ENCODE data around the gene RINT1. TPM values are rescaled to one million over a fixed set of nuclear protein-coding genes. Genes with fewer than 3 reads are reported as not detected.

Gene RINT1
- polyA plus RNA-seq, 6 donors from 2014 or later: 9.0 to 35.4 (median 14.9) TPM

- Mint-ChIP-seq H3K4me3 (no peak overlapping the region), H3K27me3 (no peaks in the 10 kb centered on the region), H3K36me3 (peaks cover 5 to 8% of the 10 kb centered on the region in 2 donors), H3K27ac (no peak overlapping the region), H3K9me3 (no peaks in the 10 kb centered on the region), H3K4me1 (no peaks in the 10 kb centered on the region)
- ATAC-seq (ENCODE audit: low read depth in 2 of 2) (no peak), DNase-seq (no peak)
These were observed 35.8 kb downstream of the RINT1 start for GRCh38 chr7:105567821-105568220.

- no peaks in the 10 kb centered on the region for H3K4me1 Mint-ChIP-seq
- H3K9me3 Mint-ChIP-seq: peaks cover 0 to 3% (median 0%) of the 10 kb centered on the region in 7 donors
- DNase-seq (no peak), ATAC-seq (ENCODE audit: low read depth in 2 of 2) (no peak)
- H3K27me3 Mint-ChIP-seq: no peaks in the 10 kb centered on the region
- H3K4me3 Mint-ChIP-seq: no peak overlapping the region
- H3K36me3 Mint-ChIP-seq: no peaks in the 10 kb centered on the region
- H3K27ac Mint-ChIP-seq: peak overlapping the region in 1 of 6 donors; percentile 10
These were observed 39.9 kb downstream of the RINT1 start for GRCh38 chr7:105571891-105572290.

DNA sequence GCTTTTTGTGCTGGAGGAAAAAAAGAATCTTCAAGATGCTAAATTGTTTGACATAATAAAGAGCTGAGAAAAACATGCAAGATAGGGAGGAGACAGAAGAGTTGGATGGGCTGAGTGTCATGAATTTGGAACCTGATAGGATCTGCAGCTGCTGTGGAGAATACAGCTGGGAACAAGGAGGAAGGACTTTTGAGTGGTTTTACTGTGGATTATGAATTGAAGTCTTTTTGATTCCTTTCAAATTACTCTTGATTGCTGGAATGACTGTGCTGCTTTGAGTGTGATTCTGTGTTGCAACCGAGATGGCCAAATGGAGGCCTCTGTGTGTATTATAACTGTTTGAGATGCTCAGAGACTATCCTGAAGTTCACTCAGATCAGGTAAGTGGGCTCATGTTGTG is 45.2 kb downstream of the RINT1 start:
- Mint-ChIP-seq H3K27me3 (peaks cover 2 to 11% (median 4%) of the 10 kb centered on the region in 3 donors), H3K4me3 (no peak overlapping the region), H3K4me1 (peaks cover 7 to 9% (median 8%) of the 10 kb centered on the region in 3 donors), H3K27ac (no peak overlapping the region), H3K9me3 (peaks cover 0 to 3% (median 0%) of the 10 kb centered on the region in 7 donors), H3K36me3 (peaks cover 0 to 3% of the 10 kb centered on the region in 2 donors)
- DNase-seq (no peak), ATAC-seq (ENCODE audit: low read depth in 2 of 2) (no peak)

GRCh38 chr7:105578496-105578895 is 46.5 kb downstream of the RINT1 start:
- no peak overlapping the region for H3K4me3 Mint-ChIP-seq
- no peak for ATAC-seq (ENCODE audit: low read depth in 2 of 2)

GRCh38 chr7:105580022-105580740 is 48.2 kb downstream of the RINT1 start:
- no peak overlapping the region for H3K27ac Mint-ChIP-seq
- peaks cover 0 to 16% of the 10 kb centered on the region in 2 donors for H3K36me3 Mint-ChIP-seq

More at GRCh38 chr7:105578496-105578895, 46.5 kb downstream of the RINT1 start:
- H3K36me3 Mint-ChIP-seq: peaks cover 0 to 8% of the 10 kb centered on the region in 2 donors
- no peak overlapping the region for H3K27ac Mint-ChIP-seq
- peaks cover 8 to 20% (median 10%) of the 10 kb centered on the region in 3 donors for H3K27me3 Mint-ChIP-seq
- no peak for DNase-seq
- peaks cover 7 to 9% (median 8%) of the 10 kb centered on the region in 3 donors for H3K4me1 Mint-ChIP-seq
- peaks cover 0 to 5% (median 0%) of the 10 kb centered on the region in 7 donors for H3K9me3 Mint-ChIP-seq

DNA sequence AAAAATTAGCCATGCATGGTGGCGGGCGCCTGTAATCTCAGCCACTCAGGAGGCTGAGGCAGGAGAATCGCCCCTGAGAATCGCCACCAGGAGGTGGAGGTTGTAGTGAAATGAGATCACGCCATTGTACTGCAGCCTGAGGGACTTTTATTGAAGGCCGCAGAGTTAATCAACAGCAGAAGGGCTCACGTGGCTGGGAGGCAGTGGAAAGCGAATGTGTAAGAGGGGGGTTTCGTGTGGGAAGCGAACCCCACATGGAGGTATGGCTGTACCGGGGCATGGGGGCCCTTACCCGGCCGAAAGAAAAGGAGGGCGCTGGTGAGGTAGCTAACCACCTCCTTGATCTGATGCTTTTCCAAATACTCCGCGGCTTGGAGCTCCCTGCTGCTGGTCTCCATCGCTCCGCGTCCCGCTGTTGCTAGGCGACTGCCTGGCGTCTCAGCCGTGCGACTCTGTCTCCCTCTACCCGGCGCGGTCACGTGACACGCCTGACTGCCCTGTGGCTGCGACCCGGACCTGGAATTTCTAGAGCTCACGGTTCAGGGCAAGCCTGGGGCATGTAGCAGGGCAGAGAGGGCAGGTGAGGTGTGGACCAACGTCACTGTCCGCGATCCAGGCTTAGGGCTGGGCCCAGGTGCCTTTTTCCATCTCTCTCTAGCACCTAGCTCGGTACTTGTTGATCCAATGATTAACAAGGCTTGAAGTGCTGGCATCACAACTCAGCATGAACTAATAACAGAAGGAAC is 49.2 kb downstream of the RINT1 start, which contains the start of gene EFCAB10:
Gene EFCAB10 (minus strand): TSS at position 428 of the 746 bp plus-strand sequence. CDS start 30 bp downstream, at position 398.
- peaks cover 0 to 16% (median 8%) of the 10 kb centered on the region in 7 donors for H3K9me3 Mint-ChIP-seq
- peaks cover 8 to 10% (median 9%) of the 10 kb centered on the region in 3 donors for H3K4me1 Mint-ChIP-seq
- peak within 1 kb of the TSS; percentile 36 to 87 (median 76) for H3K4me3 Mint-ChIP-seq
- peak; percentile 17 for DNase-seq
- H3K27ac Mint-ChIP-seq: peak within 1 kb of the TSS in 3 of 6 donors; percentile 26 to 83 (median 66)
- peaks cover 0 to 16% of the 10 kb centered on the region in 2 donors for H3K36me3 Mint-ChIP-seq
- peaks cover 8 to 20% (median 10%) of the 10 kb centered on the region in 3 donors for H3K27me3 Mint-ChIP-seq
- ATAC-seq (ENCODE audit: low read depth in 2 of 2): peak; percentile 61 to 71

More at GRCh38 chr7:105580022-105580740, 48.2 kb downstream of the RINT1 start:
- H3K4me3 Mint-ChIP-seq: peak overlapping the region in 2 of 8 donors; percentile 68 to 77
- DNase-seq: no peak
- peaks cover 7 to 9% (median 8%) of the 10 kb centered on the region in 3 donors for H3K4me1 Mint-ChIP-seq
- H3K27me3 Mint-ChIP-seq: peaks cover 8 to 20% (median 10%) of the 10 kb centered on the region in 3 donors
- peaks cover 0 to 16% (median 8%) of the 10 kb centered on the region in 7 donors for H3K9me3 Mint-ChIP-seq
- no peak for ATAC-seq (ENCODE audit: low read depth in 2 of 2)

- DNase-seq (no peak), ATAC-seq (ENCODE audit: low read depth in 2 of 2) (no peak)
- Mint-ChIP-seq H3K36me3 (peaks cover 0 to 16% of the 10 kb centered on the region in 2 donors), H3K27me3 (peaks cover 8 to 20% (median 10%) of the 10 kb centered on the region in 3 donors), H3K4me3 (peak overlapping the region in 2 of 8 donors; percentile 53 to 62), H3K9me3 (peaks cover 0 to 16% (median 8%) of the 10 kb centered on the region in 7 donors), H3K4me1 (peaks cover 13 to 23% (median 19%) of the 10 kb centered on the region in 3 donors), H3K27ac (no peak overlapping the region)
These were observed 51.1 kb downstream of the RINT1 start for GRCh38 chr7:105583061-105583460.

- no peak for ATAC-seq (ENCODE audit: low read depth in 2 of 2)
- DNase-seq: no peak
- no peak overlapping the region for H3K27ac Mint-ChIP-seq
- H3K4me1 Mint-ChIP-seq: peaks cover 19 to 33% (median 25%) of the 10 kb centered on the region in 3 donors
- H3K27me3 Mint-ChIP-seq: peaks cover 8 to 20% (median 10%) of the 10 kb centered on the region in 3 donors
- H3K4me3 Mint-ChIP-seq: no peak overlapping the region
- H3K36me3 Mint-ChIP-seq: peaks cover 0 to 16% of the 10 kb centered on the region in 2 donors
- H3K9me3 Mint-ChIP-seq: peaks cover 0 to 16% (median 8%) of the 10 kb centered on the region in 7 donors
These were observed 52.2 kb downstream of the RINT1 start for GRCh38 chr7:105584165-105584564.

- H3K4me1 Mint-ChIP-seq: peaks cover 16 to 36% (median 27%) of the 10 kb centered on the region in 3 donors
- peaks cover 0 to 16% (median 8%) of the 10 kb centered on the region in 7 donors for H3K9me3 Mint-ChIP-seq
- H3K4me3 Mint-ChIP-seq: no peak overlapping the region
- H3K27ac Mint-ChIP-seq: peak overlapping the region in 1 of 6 donors; percentile 52
- H3K36me3 Mint-ChIP-seq: peaks cover 0 to 16% of the 10 kb centered on the region in 2 donors
- peaks cover 8 to 17% (median 10%) of the 10 kb centered on the region in 3 donors for H3K27me3 Mint-ChIP-seq
- ATAC-seq (ENCODE audit: low read depth in 2 of 2) (no peak), DNase-seq (no peak)
These were observed 54.0 kb downstream of the RINT1 start for GRCh38 chr7:105585850-105586500.

- H3K36me3 Mint-ChIP-seq: peaks cover 0 to 8% of the 10 kb centered on the region in 2 donors
- H3K4me1 Mint-ChIP-seq: peaks cover 10 to 29% (median 22%) of the 10 kb centered on the region in 3 donors
- ATAC-seq (ENCODE audit: low read depth in 2 of 2): peak in 1 of 2 donors; percentile 23
- no peak for DNase-seq
- H3K27ac Mint-ChIP-seq: peak overlapping the region in 4 of 6 donors; percentile 13 to 95 (median 75)
- peak overlapping the region in 6 of 8 donors; percentile 11 to 66 (median 48) for H3K4me3 Mint-ChIP-seq
- peaks cover 0 to 12% (median 8%) of the 10 kb centered on the region in 7 donors for H3K9me3 Mint-ChIP-seq
- peaks cover 0 to under 1% (median 0%) of the 10 kb centered on the region in 3 donors for H3K27me3 Mint-ChIP-seq
These were observed 56.1 kb downstream of the RINT1 start for GRCh38 chr7:105587909-105588635.

GRCh38 chr7:105589356-105590077 is 57.5 kb downstream of the RINT1 start:
- H3K4me3 Mint-ChIP-seq: peak overlapping the region in 2 of 8 donors; percentile 67 to 77
- peaks cover 10 to 29% (median 22%) of the 10 kb centered on the region in 3 donors for H3K4me1 Mint-ChIP-seq
- H3K27ac Mint-ChIP-seq: peak overlapping the region in 3 of 6 donors; percentile 24 to 96 (median 42)
- H3K9me3 Mint-ChIP-seq: peaks cover 0 to 5% (median 3%) of the 10 kb centered on the region in 7 donors
- no peaks in the 10 kb centered on the region for H3K27me3 Mint-ChIP-seq
- ATAC-seq (ENCODE audit: low read depth in 2 of 2): peak; percentile 87 to 91
- peaks cover 0 to 4% of the 10 kb centered on the region in 2 donors for H3K36me3 Mint-ChIP-seq
- DNase-seq: peak; percentile 39
